ENCODE measurements around the gene ZRANB3.

Gene ZRANB3

GRCh38 chr2:135532581-135532980 lies 1.6 kb upstream of the ZRANB3 start (continued):
- TF ChIP-seq POU6F1 (CRISPR knock-in tag; IDR thresholded peaks at IDR 0.05; ENCODE audit: borderline replicate concordance, low read depth) (no peak), CREB5 (CRISPR knock-in tag; IDR thresholded peaks at IDR 0.05; ENCODE audit: low read depth) (no peak), ZNF565 (CRISPR knock-in tag; conservative IDR thresholded peaks at IDR 0.05; ENCODE audit: low read depth) (no peak), TCF4 (CRISPR knock-in tag; IDR thresholded peaks at IDR 0.05; ENCODE audit: borderline replicate concordance) (no peak), ZNF70 (CRISPR knock-in tag; IDR thresholded peaks at IDR 0.05) (no peak), PATZ1 (CRISPR knock-in tag; IDR thresholded peaks at IDR 0.05; ENCODE audit: borderline replicate concordance) (no peak), PPARA (CRISPR knock-in tag; IDR thresholded peaks at IDR 0.05; ENCODE audit: borderline replicate concordance) (no peak), ARNTL (CRISPR knock-in tag; IDR thresholded peaks at IDR 0.05; ENCODE audit: borderline replicate concordance, low read depth) (no peak), ISL1 (CRISPR knock-in tag; IDR thresholded peaks at IDR 0.05) (no peak), SNAI2 (CRISPR knock-in tag; IDR thresholded peaks at IDR 0.05) (no peak)

- ATAC-seq: peak; percentile 88
- TF ChIP-seq GLIS3 (CRISPR knock-in tag; IDR thresholded peaks at IDR 0.05) (no peak), TCF4 (CRISPR knock-in tag; IDR thresholded peaks at IDR 0.05; ENCODE audit: borderline replicate concordance) (0 out of 2 replicates have a peak, but pooled peaks have one; percentile 13), CSRNP3 (CRISPR knock-in tag; IDR thresholded peaks at IDR 0.05) (no peak)
These were observed 496 bp upstream of the ZRANB3 start, which contains the start of gene R3HDM1 for GRCh38 chr2:135531231-135532197. Gene R3HDM1, plus strand, starts transcription at chr2:135531484. Its CDS starts 73,362 bp downstream, at chr2:135604846.

- ATAC-seq: no peak
- TF ChIP-seq POU6F1 (CRISPR knock-in tag; IDR thresholded peaks at IDR 0.05; ENCODE audit: borderline replicate concordance, low read depth) (no peak), ZNF565 (CRISPR knock-in tag; conservative IDR thresholded peaks at IDR 0.05; ENCODE audit: low read depth) (no peak)
These were observed 3.0 kb downstream of the ZRANB3 start for GRCh38 chr2:135528006-135528405.

- ATAC-seq: no peak
- TF ChIP-seq CSRNP3 (CRISPR knock-in tag; IDR thresholded peaks at IDR 0.05): no peak
- no peak for TF ChIP-seq TSHZ2 (CRISPR knock-in tag; IDR thresholded peaks at IDR 0.05)
- TF ChIP-seq CREB5 (CRISPR knock-in tag; IDR thresholded peaks at IDR 0.05; ENCODE audit: low read depth): no peak
- TF ChIP-seq ZFP3 (CRISPR knock-in tag; IDR thresholded peaks at IDR 0.05): no peak
- no peak for TF ChIP-seq ESRRG (CRISPR knock-in tag; IDR thresholded peaks at IDR 0.05)
- no peak for TF ChIP-seq ZNF565 (CRISPR knock-in tag; conservative IDR thresholded peaks at IDR 0.05; ENCODE audit: low read depth)
- no peak for TF ChIP-seq BACH2 (CRISPR knock-in tag; IDR thresholded peaks at IDR 0.05; ENCODE audit: borderline replicate concordance)
- TF ChIP-seq POU6F1 (CRISPR knock-in tag; IDR thresholded peaks at IDR 0.05; ENCODE audit: borderline replicate concordance, low read depth): no peak
- TF ChIP-seq TCF4 (CRISPR knock-in tag; IDR thresholded peaks at IDR 0.05; ENCODE audit: borderline replicate concordance): no peak
These were observed 5.2 kb downstream of the ZRANB3 start for GRCh38 chr2:135525786-135526185.

Data from SK-N-SH treated with all-trans-retinoic acid at 6 μM for 48 hours (cell line).